ENCODE results near the gene TOX3.

Gene TOX3

DNA sequence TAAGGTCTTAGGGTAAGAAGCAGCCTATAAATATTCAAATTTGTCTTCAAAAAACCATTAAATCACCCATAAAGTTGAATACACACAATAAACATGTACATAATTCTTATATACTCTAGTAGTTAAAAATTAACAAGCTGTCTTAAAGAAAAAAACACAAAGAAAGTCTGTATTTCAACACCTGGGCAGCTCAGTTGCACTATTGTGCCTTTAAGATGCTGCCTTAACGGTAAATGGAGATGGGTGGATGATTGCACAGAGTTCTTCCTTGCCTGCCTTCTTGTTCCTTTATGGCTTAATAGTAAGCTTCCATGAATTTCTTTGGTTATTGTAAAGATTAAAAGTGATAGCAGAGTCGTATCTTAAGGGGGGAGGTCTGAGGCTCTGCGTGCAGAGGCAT, 105.1 kb downstream of the TOX3 start:
- no peak for DNase-seq

GRCh38 chr16:52440248-52440647, 106.7 kb downstream of the TOX3 start:
- DNase-seq, result no peak

DNA sequence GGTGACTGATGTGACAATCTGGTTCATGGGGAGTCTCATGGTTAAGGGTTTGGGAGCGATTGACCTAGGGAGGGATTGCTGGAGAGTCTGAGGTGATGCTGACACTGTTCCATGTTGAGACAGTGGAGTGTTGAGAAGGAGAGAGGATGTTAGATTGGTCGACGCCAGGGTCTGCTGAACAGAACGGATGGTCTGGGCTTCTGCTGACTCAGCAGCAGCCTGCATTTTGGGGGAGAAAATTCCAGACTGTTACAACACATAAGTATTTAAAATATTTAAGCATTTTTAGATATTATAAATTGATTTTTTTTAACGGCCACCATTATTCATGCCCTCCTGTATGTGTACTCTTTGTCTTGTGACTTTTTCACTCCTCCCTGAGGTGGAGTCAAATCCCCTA, 107.2 kb downstream of the TOX3 start:
- DNase-seq, result no peak

GRCh38 chr16:52439171-52439701, 107.7 kb downstream of the TOX3 start:
- no peak for DNase-seq

DNA sequence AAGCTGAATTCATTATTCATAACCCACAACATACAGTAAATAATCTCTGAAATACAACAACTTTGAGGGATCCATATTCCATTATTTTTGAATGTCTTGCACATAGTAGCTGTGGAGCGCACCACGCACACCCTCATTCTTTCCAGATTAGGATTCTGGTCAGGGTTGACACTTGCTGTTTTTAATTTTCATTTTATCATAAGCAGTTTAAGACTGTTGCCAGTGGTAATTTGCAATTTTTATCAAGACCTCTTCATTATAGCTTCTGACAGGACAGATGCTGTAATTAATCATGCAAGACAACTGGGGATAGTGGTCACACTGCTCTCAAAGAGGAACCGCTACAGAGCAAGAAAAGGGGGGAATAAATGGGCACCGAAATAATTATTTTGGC, 109.7 kb downstream of the TOX3 start:
- DNase-seq, result no peak

DNA sequence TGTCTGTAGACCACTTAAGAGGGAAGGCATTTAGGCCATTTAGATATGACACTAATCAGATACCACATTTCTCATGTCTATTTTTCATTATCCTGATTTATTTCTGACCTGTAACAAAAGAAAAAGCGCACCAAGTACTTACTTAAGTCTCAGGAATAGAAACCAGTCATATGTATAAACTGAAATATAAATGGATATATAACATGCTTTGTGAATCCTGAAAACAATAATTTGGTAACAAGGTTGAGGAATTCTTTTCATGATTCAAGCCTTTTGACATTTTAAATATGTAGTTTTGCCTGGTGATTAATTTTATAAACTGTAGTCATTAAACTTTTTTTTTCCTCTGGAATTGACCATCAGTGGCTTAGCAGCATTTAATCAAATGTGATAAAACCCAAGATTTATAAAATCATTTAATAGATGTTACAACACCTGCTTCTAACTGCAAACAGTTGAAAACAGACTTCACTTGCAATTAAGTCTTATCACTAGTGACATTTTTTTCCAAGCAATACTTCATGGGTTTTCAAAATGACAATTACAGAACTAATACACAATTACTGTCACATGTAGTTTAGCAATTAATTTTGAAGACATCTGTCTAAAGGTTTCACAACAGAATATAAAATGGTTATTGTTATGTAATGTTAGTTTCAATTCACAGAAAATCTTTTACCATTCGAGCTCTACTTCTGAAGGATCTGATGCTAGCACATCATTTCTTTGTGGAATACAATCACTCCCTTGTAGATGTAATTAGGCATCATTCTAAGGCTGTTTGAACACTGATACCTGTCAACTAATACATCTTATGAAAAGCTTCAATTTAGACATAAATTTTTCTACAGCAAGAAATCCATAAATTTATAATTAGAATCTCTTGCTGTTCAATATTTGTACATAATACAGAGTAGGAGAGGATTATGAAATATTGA, 110.3 kb downstream of the TOX3 start:
- no peak for DNase-seq

DNA sequence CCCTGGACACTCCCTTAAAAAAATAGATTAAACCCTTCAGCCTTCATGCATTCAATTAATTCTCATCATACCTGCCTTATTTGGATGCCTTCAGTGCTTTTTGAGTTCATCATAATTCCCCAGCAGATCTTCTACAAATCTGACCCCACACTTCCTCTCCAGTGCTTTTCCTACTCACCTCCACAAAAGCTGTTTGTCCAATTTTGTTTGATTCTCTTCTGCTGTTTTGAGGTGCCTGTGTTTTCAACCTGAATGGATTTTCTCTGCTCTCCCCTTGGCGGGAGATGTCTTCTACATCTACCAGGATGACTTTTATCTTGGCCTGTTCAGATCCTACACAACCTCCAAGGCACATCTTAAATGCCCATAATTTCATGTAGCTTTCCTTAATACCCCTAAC, 112.7 kb downstream of the TOX3 start:
- DNase-seq, result no peak

DNA sequence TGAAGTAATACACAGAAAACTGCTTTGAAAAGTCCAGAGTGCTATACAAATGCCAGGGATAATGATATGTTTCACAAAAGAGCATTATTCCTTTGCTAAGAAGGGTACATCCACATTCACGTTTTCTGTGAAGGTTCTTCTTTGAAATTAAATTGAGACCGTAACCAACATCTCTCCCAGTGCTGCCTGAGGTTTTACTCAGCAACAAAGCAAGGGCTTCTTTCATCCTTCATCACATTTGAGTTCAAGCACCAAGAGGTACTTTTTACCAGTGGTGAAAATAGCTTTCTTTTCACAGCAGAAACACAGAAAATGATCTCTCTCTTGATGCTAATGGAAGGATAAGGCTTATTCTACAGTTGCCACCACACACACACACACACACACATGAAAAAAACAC, 113.3 kb downstream of the TOX3 start:
- no peak for DNase-seq

- DNase-seq, result no peak
Measured at GRCh38 chr16:52424591-52424990, 122.4 kb downstream of the TOX3 start.

- DNase-seq, result no peak
Measured at GRCh38 chr16:52422307-52422706, 124.6 kb downstream of the TOX3 start.

GRCh38 chr16:52418201-52418600, 128.7 kb downstream of the TOX3 start:
- no peak for DNase-seq

- DNase-seq, result no peak
Measured at GRCh38 chr16:52416888-52417287, 130.1 kb downstream of the TOX3 start.

GRCh38 chr16:52411011-52411410, 135.9 kb downstream of the TOX3 start:
- no peak for DNase-seq

DNA sequence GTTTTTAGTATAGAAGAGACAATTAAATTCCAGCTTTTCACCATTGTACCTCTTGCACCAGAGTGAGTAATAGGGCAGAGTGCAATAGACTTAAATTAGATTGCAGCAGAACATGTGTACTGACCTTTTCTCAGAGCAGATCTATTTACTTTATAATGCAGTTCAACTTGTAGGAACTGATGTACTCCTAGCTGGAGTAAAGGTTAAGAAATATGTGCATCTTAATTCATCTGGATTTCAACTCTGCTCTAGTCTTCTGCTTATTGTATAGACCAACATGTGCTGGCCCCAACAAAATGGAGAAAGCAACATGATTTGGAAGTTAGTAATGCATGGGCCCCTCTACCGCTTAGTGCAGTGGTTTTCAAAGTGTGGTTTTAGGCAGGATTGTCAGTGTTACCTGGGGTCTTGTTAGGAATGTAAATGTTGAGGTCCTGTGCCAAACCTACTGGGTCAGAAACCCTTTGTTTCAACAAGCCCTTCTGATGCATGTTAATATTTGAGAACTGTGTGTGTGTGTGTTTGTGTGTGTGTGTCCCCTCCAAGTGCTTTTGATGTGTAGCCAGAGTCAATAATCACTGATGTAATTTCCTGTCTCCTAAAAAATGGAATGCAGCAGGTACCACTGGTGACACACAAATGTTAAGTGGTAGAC, 138.6 kb downstream of the TOX3 start:
- no peak for DNase-seq

- no peak for DNase-seq
Measured at GRCh38 chr16:52407778-52408177, 139.2 kb downstream of the TOX3 start.

GRCh38 chr16:52405441-52405840, 141.5 kb downstream of the TOX3 start:
- DNase-seq, result no peak

DNA sequence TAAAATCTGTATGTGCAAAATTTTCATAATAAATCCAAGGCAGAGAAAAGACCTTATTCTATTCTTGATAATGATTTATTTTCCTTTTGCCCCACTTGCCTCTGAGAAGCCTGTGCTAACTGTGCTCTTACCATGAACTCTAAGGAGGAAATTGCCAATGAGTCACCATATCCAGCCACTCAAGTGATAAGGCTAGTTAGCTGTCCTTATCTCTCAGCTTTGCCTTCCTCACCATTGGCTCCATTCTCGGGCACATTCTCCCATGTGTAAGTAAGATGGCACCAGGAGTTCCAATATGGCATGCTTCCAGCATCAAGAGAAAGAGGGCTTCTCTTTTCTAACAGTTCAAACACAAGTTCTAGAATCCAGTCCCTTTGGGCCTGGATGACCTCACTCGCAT, 142.4 kb downstream of the TOX3 start:
- no peak for DNase-seq

- DNase-seq, result no peak
Measured at GRCh38 chr16:52399116-52399515, 147.8 kb downstream of the TOX3 start.

- DNase-seq, result no peak
Measured at GRCh38 chr16:52398491-52398960, 148.4 kb downstream of the TOX3 start.

DNA sequence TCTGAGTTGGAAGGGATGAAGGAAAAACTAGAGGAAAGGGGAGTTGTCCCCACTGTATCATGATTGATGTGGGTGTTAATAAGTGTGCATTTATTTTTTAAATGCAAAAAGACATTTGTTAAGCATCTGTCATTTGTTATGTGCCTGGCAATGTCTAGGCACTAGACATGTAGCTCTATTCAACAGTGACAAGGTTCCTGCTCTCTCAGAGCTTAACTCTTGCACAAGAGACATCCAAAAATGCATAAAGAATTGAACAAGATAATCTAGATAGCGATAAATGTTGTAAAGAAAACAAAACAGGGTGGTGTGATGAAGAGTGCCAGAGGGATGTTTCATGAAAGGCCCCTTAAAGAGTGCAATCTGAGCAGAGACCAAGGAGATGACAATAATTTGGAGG, 148.9 kb downstream of the TOX3 start:
- DNase-seq, result no peak

- no peak for DNase-seq
Measured at GRCh38 chr16:52393448-52393847, 153.5 kb downstream of the TOX3 start.

DNA sequence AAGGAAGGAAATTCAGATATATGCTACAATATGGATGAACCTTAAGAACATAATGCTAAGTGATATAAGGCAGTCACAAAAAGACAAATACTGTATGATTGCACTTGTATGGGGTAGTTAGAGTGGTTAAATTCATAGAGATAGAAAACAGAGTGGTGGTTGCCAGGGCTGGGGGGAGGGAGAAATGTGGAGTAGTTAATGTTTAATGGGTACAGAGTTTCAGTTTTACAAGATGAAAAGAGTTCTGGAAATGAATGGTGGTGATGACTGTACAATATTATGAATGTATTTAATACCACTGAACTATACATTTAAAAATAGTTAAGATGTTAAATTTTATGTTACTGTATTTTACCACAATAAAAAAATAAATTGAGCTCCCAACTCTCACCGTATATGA, 157.9 kb downstream of the TOX3 start:
- no peak for DNase-seq

Measured in hippocampal formation (tissue), 2 donors.